Right atrium auricular region (tissue), 2 donors: Measurements from ENCODE around the gene COA3. TPM values are rescaled to one million over a fixed set of nuclear protein-coding genes. Genes with fewer than 3 reads are reported as not detected.
A peak's percentile ranks its signal among the peaks of the same experiment; 100 is the strongest.

Source experiments
- DNase-seq: peaks from one replicate; pipeline ENCODE4 v3.0.0-alpha.2; 2019; ENCODE audit warnings: low spot score
- H3K27ac ChIP-seq, 2 donors: fragments of 200-600 bp; sonication (generic); 1 replicate in 1 of 2; 2 replicates in 1 of 2; pipeline ENCODE4 v1.5.1; 2016 to 2019
- H3K27me3 ChIP-seq, 2 donors: fragments of 200-600 bp; sonication (generic); one replicate each; pipeline versions ENCODE4 v1.5.1 to v1.6.0; 2017 to 2019
- H3K36me3 ChIP-seq: fragments of 200-600 bp; sonication (generic); one replicate; pipeline ENCODE4 v1.5.1; 2016
- H3K4me1 ChIP-seq, 2 donors: fragments of 200-600 bp; sonication (generic); one replicate each; pipeline versions ENCODE4 v1.5.1 to v1.6.0; 2017 to 2019
- H3K4me3 ChIP-seq, 2 donors: fragments of 200-600 bp; sonication (generic); 1 replicate in 1 of 2; 2 replicates in 1 of 2; pipeline ENCODE4 v1.5.1; 2017 to 2019; ENCODE audit warnings: mild to moderate bottlenecking in 1 of 2, moderate library complexity in 1 of 2
- H3K9me3 ChIP-seq, 2 donors: fragments of 200-600 bp; sonication (generic); one replicate each; pipeline ENCODE4 v1.5.1; 2019
- total RNA-seq, 2 donors: library from RNA; depleted of rRNA; stranded (reverse); fragments of >200 nt; gene quantifications; one replicate each; pipeline ENCODE4 v1.1.0, GENCODE V29; 2016
- TF ChIP-seq, protein P1 (sequence below), 2 donors: fragments of 200-600 bp; sonication (generic); IDR thresholded peaks; one replicate each; pipeline ENCODE4 v1.5.1; 2019; ENCODE audit warnings: antibody characterized with exemption in 2 of 2

COA3 gene, protein sequence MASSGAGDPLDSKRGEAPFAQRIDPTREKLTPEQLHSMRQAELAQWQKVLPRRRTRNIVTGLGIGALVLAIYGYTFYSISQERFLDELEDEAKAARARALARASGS
- 10 to 100 TPM; 71.6 to 77.4 TPM for total RNA-seq

DNA sequence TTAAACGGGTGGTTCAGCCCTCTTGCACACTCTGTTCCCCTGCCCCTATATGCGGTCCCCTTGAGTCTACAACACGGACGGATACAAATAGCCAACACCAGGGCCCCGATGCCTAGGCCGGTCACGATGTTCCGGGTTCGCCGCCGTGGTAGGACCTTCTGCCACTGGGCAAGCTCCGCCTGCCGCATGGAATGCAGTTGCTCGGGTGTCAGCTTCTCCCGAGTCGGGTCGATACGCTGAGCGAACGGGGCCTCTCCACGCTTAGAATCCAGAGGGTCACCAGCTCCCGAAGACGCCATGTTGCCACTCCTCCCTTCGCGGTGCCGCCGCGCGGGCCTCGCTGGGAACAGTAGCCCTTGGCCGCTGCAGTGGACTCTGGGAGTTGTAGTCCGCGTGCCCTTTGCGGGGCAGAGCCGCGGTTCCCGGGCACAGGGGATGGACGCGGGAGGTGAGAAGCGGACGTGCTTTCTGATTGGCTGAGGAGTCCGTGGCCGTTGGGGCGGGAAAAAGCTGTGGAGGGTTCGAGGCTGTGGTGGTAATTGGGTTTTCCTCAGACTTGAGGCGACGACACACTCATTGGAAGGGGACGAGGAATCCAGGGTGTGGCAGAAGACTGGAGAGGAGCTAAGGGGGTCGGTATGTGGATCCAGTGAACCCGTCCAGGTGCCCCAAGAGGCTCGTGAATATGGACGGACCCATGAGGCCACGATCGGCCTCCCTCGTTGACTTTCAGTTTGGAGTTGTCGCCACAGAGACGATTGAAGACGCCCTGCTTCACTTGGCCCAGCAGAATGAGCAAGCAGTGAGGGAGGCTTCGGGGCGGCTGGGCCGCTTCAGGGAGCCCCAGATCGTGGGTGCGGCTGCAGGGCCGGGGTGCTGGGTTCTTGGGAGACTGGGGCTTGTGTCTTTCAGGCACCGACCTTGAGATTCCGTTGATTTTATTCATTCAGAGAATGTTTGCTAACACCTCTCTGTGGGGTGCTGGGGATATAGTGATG is at the start of gene COA3, which contains the start of gene CNTD1:
Gene COA3, minus strand, starts transcription at position 322 of the 998 bp plus-strand sequence. Its CDS starts 23 bp downstream, at position 299.
Gene CNTD1, plus strand, starts transcription at position 479 of the 998 bp plus-strand sequence. Its CDS starts 207 bp downstream, at position 686.
- Histone ChIP-seq H3K27ac (peak within 1 kb of the TSS; percentile 72 to 84), H3K4me1 (peaks cover 0 to 15% of the 10 kb centered on the region in 2 donors), H3K36me3 (no peaks in the 10 kb centered on the region), H3K9me3 (no peaks in the 10 kb centered on the region), H3K4me3 (peak within 1 kb of the TSS; percentile 74 to 95), H3K27me3 (no peaks in the 10 kb centered on the region)
- TF ChIP-seq, protein P1, sequence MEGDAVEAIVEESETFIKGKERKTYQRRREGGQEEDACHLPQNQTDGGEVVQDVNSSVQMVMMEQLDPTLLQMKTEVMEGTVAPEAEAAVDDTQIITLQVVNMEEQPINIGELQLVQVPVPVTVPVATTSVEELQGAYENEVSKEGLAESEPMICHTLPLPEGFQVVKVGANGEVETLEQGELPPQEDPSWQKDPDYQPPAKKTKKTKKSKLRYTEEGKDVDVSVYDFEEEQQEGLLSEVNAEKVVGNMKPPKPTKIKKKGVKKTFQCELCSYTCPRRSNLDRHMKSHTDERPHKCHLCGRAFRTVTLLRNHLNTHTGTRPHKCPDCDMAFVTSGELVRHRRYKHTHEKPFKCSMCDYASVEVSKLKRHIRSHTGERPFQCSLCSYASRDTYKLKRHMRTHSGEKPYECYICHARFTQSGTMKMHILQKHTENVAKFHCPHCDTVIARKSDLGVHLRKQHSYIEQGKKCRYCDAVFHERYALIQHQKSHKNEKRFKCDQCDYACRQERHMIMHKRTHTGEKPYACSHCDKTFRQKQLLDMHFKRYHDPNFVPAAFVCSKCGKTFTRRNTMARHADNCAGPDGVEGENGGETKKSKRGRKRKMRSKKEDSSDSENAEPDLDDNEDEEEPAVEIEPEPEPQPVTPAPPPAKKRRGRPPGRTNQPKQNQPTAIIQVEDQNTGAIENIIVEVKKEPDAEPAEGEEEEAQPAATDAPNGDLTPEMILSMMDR (IDR thresholded peaks at IDR 0.05): no peak
- peak; percentile 76 for DNase-seq

DNA sequence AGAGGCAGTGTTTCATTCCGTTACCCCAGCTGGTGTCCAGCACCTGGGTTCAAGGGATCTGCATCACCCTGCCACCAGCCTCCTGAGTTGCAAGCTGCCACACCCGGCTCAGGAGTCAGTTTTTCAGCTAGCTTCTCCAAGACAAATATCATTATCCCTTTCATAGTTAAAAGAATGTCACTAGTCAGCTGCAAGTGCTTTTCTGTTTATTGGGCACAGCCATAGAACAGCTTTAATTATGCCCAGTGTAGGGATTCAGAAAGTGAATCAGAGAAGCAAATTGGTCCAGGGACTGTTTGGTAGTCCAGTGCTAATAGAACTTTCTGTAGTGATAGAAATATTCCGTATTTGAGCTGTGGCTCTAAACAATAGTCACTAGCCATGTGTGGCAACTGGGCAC is 49.6 kb upstream of the COA3 start:
- Histone ChIP-seq H3K9me3 (no peaks in the 10 kb centered on the region), H3K36me3 (peaks cover 22% of the 10 kb centered on the region), H3K4me3 (no peak overlapping the region), H3K4me1 (peaks cover 0 to 26% of the 10 kb centered on the region in 2 donors), H3K27me3 (no peaks in the 10 kb centered on the region), H3K27ac (no peak overlapping the region)
- DNase-seq: no peak
- TF ChIP-seq, protein P1 (IDR thresholded peaks at IDR 0.05): no peak

DNA sequence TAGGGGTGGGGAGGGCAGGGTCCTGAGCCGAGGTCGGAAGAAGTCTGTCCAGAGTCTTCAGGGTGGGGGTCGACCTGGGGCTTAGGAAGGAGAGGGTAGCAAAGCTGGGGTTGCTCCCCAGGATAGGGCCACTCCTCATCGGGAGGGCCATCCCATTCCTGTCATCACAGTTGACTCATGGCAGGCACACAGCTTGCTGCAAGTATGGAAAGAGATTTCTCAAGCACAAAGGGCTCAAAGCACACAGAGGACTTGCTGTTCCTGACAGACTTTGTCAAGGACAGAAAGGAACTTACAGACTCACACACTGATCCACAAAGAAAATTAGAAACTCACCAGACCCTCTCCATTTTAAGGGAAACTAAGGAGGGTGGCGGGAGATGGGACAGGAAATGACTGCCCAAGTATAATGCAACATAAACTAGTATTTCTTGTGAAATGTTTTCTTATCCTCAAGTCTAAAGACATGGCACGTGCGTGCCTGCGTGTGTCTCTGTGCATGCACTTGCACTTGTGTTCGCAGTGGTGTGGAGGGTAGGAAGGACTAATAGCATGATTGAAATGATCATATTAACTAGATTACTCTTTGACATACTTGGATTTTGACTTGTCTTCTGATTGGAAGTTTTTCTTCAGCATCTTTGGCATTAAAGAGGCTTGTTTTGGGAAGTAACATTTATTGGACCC is 48.2 kb upstream of the COA3 start:
- H3K9me3 ChIP-seq: no peaks in the 10 kb centered on the region
- peaks cover 0 to 26% of the 10 kb centered on the region in 2 donors for H3K4me1 ChIP-seq
- H3K4me3 ChIP-seq: no peak overlapping the region
- H3K27ac ChIP-seq: peak overlapping the region in 1 of 2 donors; percentile 43
- TF ChIP-seq, protein P1 (IDR thresholded peaks at IDR 0.05): no peak
- H3K36me3 ChIP-seq: peaks cover 35% of the 10 kb centered on the region
- DNase-seq: peak; percentile 82
- H3K27me3 ChIP-seq: no peaks in the 10 kb centered on the region

DNA sequence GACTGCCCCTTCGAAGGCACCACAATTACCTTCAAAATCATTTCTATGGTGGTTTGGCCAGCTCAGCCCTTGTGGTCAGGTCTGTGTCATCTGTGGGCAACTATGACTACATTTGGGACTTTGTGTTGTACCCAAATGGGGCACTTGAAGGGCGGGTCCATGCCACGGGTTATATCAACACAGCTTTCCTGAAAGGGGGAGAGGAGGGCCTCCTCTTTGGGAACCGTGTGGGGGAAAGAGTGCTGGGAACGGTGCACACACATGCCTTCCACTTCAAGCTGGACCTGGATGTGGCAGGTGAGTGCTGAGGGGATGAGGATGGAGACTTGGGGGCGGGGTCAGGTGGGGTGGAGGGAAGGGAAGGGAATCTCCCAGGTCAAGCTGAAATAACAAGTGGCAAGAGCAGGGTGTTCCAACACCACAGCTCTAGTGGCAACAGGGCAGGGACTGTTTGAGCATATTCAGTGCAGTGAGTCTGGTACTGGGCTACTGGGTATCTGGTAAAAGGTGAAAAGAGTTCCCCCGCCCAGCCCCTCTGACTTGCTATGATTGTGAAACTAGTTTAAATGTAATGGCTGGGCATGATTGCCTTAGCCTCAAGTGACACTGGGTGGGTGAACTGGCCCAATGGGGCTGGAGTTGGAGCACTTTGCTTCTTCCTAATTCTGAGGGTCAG is 47.6 kb upstream of the COA3 start:
- no peaks in the 10 kb centered on the region for H3K9me3 ChIP-seq
- H3K4me1 ChIP-seq: peaks cover 0 to 26% of the 10 kb centered on the region in 2 donors
- no peak overlapping the region for H3K4me3 ChIP-seq
- no peaks in the 10 kb centered on the region for H3K27me3 ChIP-seq
- H3K27ac ChIP-seq: peak overlapping the region; percentile 5 to 43
- DNase-seq: peak; percentile 66
- TF ChIP-seq, protein P1 (IDR thresholded peaks at IDR 0.05): no peak
- peaks cover 42% of the 10 kb centered on the region for H3K36me3 ChIP-seq

DNA sequence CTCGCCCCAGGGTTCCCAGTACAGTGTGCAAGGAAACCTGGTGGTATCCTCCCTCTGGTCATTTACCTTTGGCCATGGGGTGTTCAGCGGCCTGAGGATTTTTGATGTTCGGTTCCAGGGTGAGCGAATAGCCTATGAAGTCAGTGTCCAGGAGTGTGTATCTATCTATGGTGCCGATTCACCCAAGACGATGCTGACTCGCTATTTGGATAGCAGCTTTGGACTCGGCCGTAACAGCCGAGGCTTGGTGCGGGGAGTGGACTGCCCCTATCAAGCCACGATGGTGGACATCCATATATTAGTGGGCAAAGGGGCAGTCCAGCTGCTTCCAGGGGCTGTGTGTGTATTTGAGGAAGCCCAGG is 47.0 kb upstream of the COA3 start:
- no peak overlapping the region for H3K4me3 ChIP-seq
- H3K4me1 ChIP-seq: peaks cover 0 to 23% of the 10 kb centered on the region in 2 donors
- no peaks in the 10 kb centered on the region for H3K27me3 ChIP-seq
- peaks cover 47% of the 10 kb centered on the region for H3K36me3 ChIP-seq
- no peak for DNase-seq
- no peaks in the 10 kb centered on the region for H3K9me3 ChIP-seq
- no peak overlapping the region for H3K27ac ChIP-seq
- TF ChIP-seq, protein P1 (IDR thresholded peaks at IDR 0.05): no peak
